ENCODE results near the gene RBFOX2. TPM values are rescaled to one million over a fixed set of nuclear protein-coding genes. Genes with fewer than 3 reads are reported as not detected.
A peak's percentile ranks its signal among the peaks of the same experiment; 100 is the strongest.

The RBFOX2 gene
- total and polyA plus RNA-seq, 2 donors from 2014 or later: 17.2 to 68.6 TPM

DNA sequence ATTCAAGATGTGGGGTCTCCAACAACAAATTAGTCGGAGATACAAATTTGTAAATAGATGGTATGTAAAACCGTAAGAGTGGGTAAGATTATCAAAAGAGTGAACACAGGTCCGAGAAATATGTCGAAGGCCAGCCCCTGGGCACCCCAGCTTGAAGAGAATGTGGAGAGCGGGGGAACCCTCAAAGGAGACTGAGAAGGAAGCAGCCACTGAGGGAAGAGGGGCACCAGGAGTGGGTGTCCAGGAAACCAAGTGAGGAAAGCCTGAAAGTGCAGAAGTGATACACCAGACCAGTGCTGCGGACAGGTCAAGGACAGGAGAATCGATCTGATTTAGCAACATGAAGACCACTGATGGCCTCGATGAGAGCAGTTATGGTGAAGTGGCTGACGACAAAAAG lies 296.5 kb downstream of the RBFOX2 start:
- H3K9me3 ChIP-seq (ENCODE audit: control insufficient read depth in 2 of 3, insufficient read depth in 1 of 3, low read length in 3 of 3): no peaks in the 10 kb centered on the region
- H3K4me1 ChIP-seq (ENCODE audit: control insufficient read depth in 2 of 3, insufficient read depth in 2 of 3, low read depth in 1 of 3, low read length in 3 of 3): peaks cover 0 to 2% (median 0%) of the 10 kb centered on the region in 3 donors
- H3K36me3 ChIP-seq (ENCODE audit: control insufficient read depth in 2 of 3, insufficient read depth in 3 of 3, low read length in 3 of 3): no peaks in the 10 kb centered on the region
- FAIRE-seq (no peak), DNase-seq (no peak)
- H3K27ac ChIP-seq (ENCODE audit: low read depth in 2 of 2, low read length in 2 of 2): no peak overlapping the region
- no peak overlapping the region for H3K4me3 ChIP-seq (ENCODE audit: low read length in 3 of 3)
- intact Hi-C loops (cut with DNase I): no loop called here
- TF ChIP-seq CTCF (IDR thresholded peaks at IDR 0.05; ENCODE audit: borderline replicate concordance, extremely low read depth, insufficient read depth): no peak
- no peak overlapping the region for H3K9ac ChIP-seq (ENCODE audit: low read length in 3 of 3)
- no peaks in the 10 kb centered on the region for H3K27me3 ChIP-seq (ENCODE audit: control insufficient read depth, insufficient read depth, low read length)

- Histone ChIP-seq H3K9ac (ENCODE audit: low read length in 3 of 3) (no peak overlapping the region), H3K27ac (ENCODE audit: low read depth in 2 of 2, low read length in 2 of 2) (no peak overlapping the region), H3K9me3 (ENCODE audit: control insufficient read depth in 2 of 3, insufficient read depth in 1 of 3, low read length in 3 of 3) (no peaks in the 10 kb centered on the region), H3K36me3 (ENCODE audit: control insufficient read depth in 2 of 3, insufficient read depth in 3 of 3, low read length in 3 of 3) (no peaks in the 10 kb centered on the region), H3K27me3 (ENCODE audit: control insufficient read depth, insufficient read depth, low read length) (no peaks in the 10 kb centered on the region), H3K4me3 (ENCODE audit: low read length in 3 of 3) (no peak overlapping the region), H3K4me1 (ENCODE audit: control insufficient read depth in 2 of 3, insufficient read depth in 2 of 3, low read depth in 1 of 3, low read length in 3 of 3) (peaks cover 0 to 2% (median 0%) of the 10 kb centered on the region in 3 donors)
- intact Hi-C loops (cut with DNase I): no loop called here
- FAIRE-seq (no peak), DNase-seq (no peak)
- no peak for TF ChIP-seq CTCF (IDR thresholded peaks at IDR 0.05; ENCODE audit: borderline replicate concordance, extremely low read depth, insufficient read depth)
Measured at GRCh38 chr22:35731321-35731720, 297.3 kb downstream of the RBFOX2 start.

DNA sequence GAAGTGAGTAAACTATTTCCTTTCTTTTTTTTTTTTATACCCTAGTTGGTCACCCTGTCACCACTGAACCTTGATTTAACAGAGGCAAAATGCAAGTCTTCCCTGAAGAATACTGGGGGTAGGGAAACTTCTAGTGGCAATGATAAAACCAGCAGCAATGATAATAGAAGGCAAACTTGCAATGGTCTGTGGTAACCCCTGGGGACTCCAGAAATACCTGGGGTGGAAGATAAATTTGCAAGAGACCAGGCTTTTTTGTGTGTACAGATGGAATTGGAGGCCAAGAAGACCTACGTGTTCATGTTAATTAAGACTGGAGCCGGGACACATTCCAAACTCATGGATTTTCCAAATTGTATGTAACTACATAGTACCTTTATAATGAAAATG lies 299.3 kb downstream of the RBFOX2 start:
- Histone ChIP-seq H3K9ac (ENCODE audit: low read length in 3 of 3) (no peak overlapping the region), H3K9me3 (ENCODE audit: control insufficient read depth in 2 of 3, insufficient read depth in 1 of 3, low read length in 3 of 3) (no peaks in the 10 kb centered on the region), H3K4me3 (ENCODE audit: low read length in 3 of 3) (no peak overlapping the region), H3K27ac (ENCODE audit: low read depth in 2 of 2, low read length in 2 of 2) (no peak overlapping the region), H3K27me3 (ENCODE audit: control insufficient read depth, insufficient read depth, low read length) (no peaks in the 10 kb centered on the region), H3K4me1 (ENCODE audit: control insufficient read depth in 2 of 3, insufficient read depth in 2 of 3, low read depth in 1 of 3, low read length in 3 of 3) (peaks cover 0 to under 1% (median 0%) of the 10 kb centered on the region in 3 donors), H3K36me3 (ENCODE audit: control insufficient read depth in 2 of 3, insufficient read depth in 3 of 3, low read length in 3 of 3) (no peaks in the 10 kb centered on the region)
- FAIRE-seq (no peak), DNase-seq (no peak)
- intact Hi-C loops (cut with DNase I): no loop called here
- no peak for TF ChIP-seq CTCF (IDR thresholded peaks at IDR 0.05; ENCODE audit: borderline replicate concordance, extremely low read depth, insufficient read depth)

DNA sequence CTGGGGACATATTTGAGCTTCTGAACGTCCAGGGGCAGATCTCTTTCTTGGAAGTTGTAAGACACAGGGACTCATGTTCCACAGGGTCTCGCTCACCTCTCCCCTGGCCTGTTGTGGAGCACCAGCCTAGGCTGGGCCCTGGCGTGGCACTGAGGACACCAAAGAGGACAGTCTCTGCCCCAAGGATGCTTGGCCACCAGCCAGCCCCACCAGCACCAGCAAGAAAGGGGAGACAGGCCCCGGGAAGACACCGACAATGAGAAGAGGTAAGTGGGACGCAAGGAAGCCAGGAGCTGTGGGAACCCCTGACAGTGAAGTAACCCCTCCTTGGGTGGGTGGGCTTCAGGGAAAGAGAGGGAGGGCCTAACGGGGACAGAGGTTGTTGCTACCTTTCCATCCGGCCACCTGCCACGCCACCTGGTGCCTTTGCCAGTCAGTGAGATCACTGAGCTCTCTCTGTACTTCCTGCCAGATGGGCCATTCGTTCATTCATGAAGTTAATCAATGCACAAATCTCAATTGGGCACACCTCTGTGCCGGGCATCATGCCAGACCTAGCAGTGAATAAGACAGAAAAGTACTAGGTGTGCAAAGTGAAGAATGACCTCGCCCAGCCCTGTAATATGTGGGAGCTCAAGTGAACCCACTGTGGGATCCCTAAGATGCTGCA lies 299.9 kb downstream of the RBFOX2 start:
- Histone ChIP-seq H3K27ac (ENCODE audit: low read depth in 2 of 2, low read length in 2 of 2) (no peak overlapping the region), H3K9me3 (ENCODE audit: control insufficient read depth in 2 of 3, insufficient read depth in 1 of 3, low read length in 3 of 3) (no peaks in the 10 kb centered on the region), H3K4me1 (ENCODE audit: control insufficient read depth in 2 of 3, insufficient read depth in 2 of 3, low read depth in 1 of 3, low read length in 3 of 3) (no peaks in the 10 kb centered on the region), H3K4me3 (ENCODE audit: low read length in 3 of 3) (no peak overlapping the region), H3K27me3 (ENCODE audit: control insufficient read depth, insufficient read depth, low read length) (no peaks in the 10 kb centered on the region), H3K9ac (ENCODE audit: low read length in 3 of 3) (no peak overlapping the region), H3K36me3 (ENCODE audit: control insufficient read depth in 2 of 3, insufficient read depth in 3 of 3, low read length in 3 of 3) (no peaks in the 10 kb centered on the region)
- DNase-seq (peak in 2 of 5 donors; percentile 30 to 72), FAIRE-seq (no peak)
- TF ChIP-seq CTCF (IDR thresholded peaks at IDR 0.05; ENCODE audit: borderline replicate concordance, extremely low read depth, insufficient read depth): no peak
- intact Hi-C loops (cut with DNase I): no loop called here
